LNCaP clone FGC (cell line): ENCODE measurements around the gene CBY2.

Experiments
- DNase-seq: peaks from one replicate; pipeline ENCODE4 v3.0.0-alpha.2; 2011; ENCODE audit warnings: low read depth
- H3K4me3 ChIP-seq: 2 replicates; pipeline ENCODE4 v1.5.1; 2011; ENCODE audit warnings: mild to moderate bottlenecking, low read depth, low read length, control low read depth
- CTCF ChIP-seq: IDR thresholded peaks from 2 replicates; pipeline ENCODE4 v1.5.1; 2012; ENCODE audit warnings: mild to moderate bottlenecking; ENCODE audit not compliant: control insufficient read depth, insufficient read depth; ENCODE audit errors: extremely low read depth

CBY2 gene

GRCh38 chr13:45690636-45691035, 11.5 kb upstream of the CBY2 start:
- TF ChIP-seq CTCF, result no peak
- no peak overlapping the region for H3K4me3 ChIP-seq
- no peak for DNase-seq

- DNase-seq, result no peak
- no peak overlapping the region for H3K4me3 ChIP-seq
- no peak for TF ChIP-seq CTCF
Measured at GRCh38 chr13:45691251-45691650, 10.9 kb upstream of the CBY2 start.

GRCh38 chr13:45691667-45692066, 10.5 kb upstream of the CBY2 start:
- no peak for TF ChIP-seq CTCF
- DNase-seq, result no peak
- H3K4me3 ChIP-seq, result no peak overlapping the region

- no peak for TF ChIP-seq CTCF
- DNase-seq, result no peak
- no peak overlapping the region for H3K4me3 ChIP-seq
Measured at GRCh38 chr13:45695198-45695730, 6.9 kb upstream of the CBY2 start.

GRCh38 chr13:45696610-45697226, 5.4 kb upstream of the CBY2 start:
- no peak for TF ChIP-seq CTCF
- DNase-seq, result no peak
- no peak overlapping the region for H3K4me3 ChIP-seq

- H3K4me3 ChIP-seq, result no peak overlapping the region
- no peak for DNase-seq
- no peak for TF ChIP-seq CTCF
Measured at GRCh38 chr13:45700971-45701900, 884 bp upstream of the CBY2 start.
